ENCODE data around the gene SIX1. TPM values are rescaled to one million over a fixed set of nuclear protein-coding genes. Genes with fewer than 3 reads are reported as not detected.

SIX1 gene
- total RNA-seq, 1 experiment from 2014 or later, result 23.3 TPM

GRCh38 chr14:60642270-60643140 lies 6.8 kb downstream of the SIX1 start:
- DNase-seq (ENCODE audit: low spot score), result no peak

- DNase-seq (ENCODE audit: low spot score), result no peak
These were observed 7.5 kb downstream of the SIX1 start for GRCh38 chr14:60641742-60642269.

- no peak for DNase-seq (ENCODE audit: low spot score)
These were observed 8.2 kb downstream of the SIX1 start for GRCh38 chr14:60640859-60641741.

GRCh38 chr14:60639674-60640073 lies 9.6 kb downstream of the SIX1 start:
- no peak for DNase-seq (ENCODE audit: low spot score)

- no peak for DNase-seq (ENCODE audit: low spot score)
These were observed 11.6 kb downstream of the SIX1 start for GRCh38 chr14:60637479-60638315.

GRCh38 chr14:60636879-60637478 lies 12.3 kb downstream of the SIX1 start:
- no peak for DNase-seq (ENCODE audit: low spot score)

- no peak for DNase-seq (ENCODE audit: low spot score)
These were observed 15.1 kb downstream of the SIX1 start for GRCh38 chr14:60634153-60634552.

- DNase-seq (ENCODE audit: low spot score), result peak; percentile 79
These were observed 16.5 kb downstream of the SIX1 start for GRCh38 chr14:60632777-60633176.

- DNase-seq (ENCODE audit: low spot score), result no peak
These were observed 17.0 kb downstream of the SIX1 start for GRCh38 chr14:60632257-60632656.

GRCh38 chr14:60631842-60632241 lies 17.4 kb downstream of the SIX1 start:
- no peak for DNase-seq (ENCODE audit: low spot score)

GRCh38 chr14:60630129-60630528 lies 19.1 kb downstream of the SIX1 start:
- no peak for DNase-seq (ENCODE audit: low spot score)

- DNase-seq (ENCODE audit: low spot score), result no peak
These were observed 20.4 kb downstream of the SIX1 start for GRCh38 chr14:60628892-60629291.

GRCh38 chr14:60622917-60623257 lies 26.4 kb downstream of the SIX1 start:
- DNase-seq (ENCODE audit: low spot score), result peak; percentile 50

GRCh38 chr14:60622210-60622916 lies 26.9 kb downstream of the SIX1 start:
- DNase-seq (ENCODE audit: low spot score), result no peak

GRCh38 chr14:60621386-60621785 lies 27.9 kb downstream of the SIX1 start:
- no peak for DNase-seq (ENCODE audit: low spot score)

GRCh38 chr14:60618241-60618640 lies 31.0 kb downstream of the SIX1 start:
- DNase-seq (ENCODE audit: low spot score), result no peak

- no peak for DNase-seq (ENCODE audit: low spot score)
These were observed 32.8 kb downstream of the SIX1 start for GRCh38 chr14:60616461-60616959.

GRCh38 chr14:60602291-60602690 lies 47.0 kb downstream of the SIX1 start:
- no peak for DNase-seq (ENCODE audit: low spot score)

GRCh38 chr14:60599727-60600126 lies 49.5 kb downstream of the SIX1 start:
- DNase-seq (ENCODE audit: low spot score), result no peak

- DNase-seq (ENCODE audit: low spot score), result no peak
These were observed 53.1 kb downstream of the SIX1 start for GRCh38 chr14:60596139-60596538.

Measured in H4 (cell line).